ENCODE measurements around the gene ORM1.

GRCh38 chr9:114324492-114324891 lies 1.6 kb downstream of the ORM1 start:
- TF ChIP-seq, protein P1, sequence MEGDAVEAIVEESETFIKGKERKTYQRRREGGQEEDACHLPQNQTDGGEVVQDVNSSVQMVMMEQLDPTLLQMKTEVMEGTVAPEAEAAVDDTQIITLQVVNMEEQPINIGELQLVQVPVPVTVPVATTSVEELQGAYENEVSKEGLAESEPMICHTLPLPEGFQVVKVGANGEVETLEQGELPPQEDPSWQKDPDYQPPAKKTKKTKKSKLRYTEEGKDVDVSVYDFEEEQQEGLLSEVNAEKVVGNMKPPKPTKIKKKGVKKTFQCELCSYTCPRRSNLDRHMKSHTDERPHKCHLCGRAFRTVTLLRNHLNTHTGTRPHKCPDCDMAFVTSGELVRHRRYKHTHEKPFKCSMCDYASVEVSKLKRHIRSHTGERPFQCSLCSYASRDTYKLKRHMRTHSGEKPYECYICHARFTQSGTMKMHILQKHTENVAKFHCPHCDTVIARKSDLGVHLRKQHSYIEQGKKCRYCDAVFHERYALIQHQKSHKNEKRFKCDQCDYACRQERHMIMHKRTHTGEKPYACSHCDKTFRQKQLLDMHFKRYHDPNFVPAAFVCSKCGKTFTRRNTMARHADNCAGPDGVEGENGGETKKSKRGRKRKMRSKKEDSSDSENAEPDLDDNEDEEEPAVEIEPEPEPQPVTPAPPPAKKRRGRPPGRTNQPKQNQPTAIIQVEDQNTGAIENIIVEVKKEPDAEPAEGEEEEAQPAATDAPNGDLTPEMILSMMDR (IDR thresholded peaks at IDR 0.05), result no peak
- TF ChIP-seq POLR2A (IDR thresholded peaks at IDR 0.05) (no peak), EP300 (IDR thresholded peaks at IDR 0.05) (no peak)
